HepG2 (cell line): ENCODE results near the gene PSMD5.

Experiments used
- FOXA1 ChIP-seq, 2 experiments: fragments of 450-650 bp in 1 of 2; sonication (generic) in 1 of 2; formaldehyde crosslinking in 1 of 2; IDR thresholded peaks; 2 replicates each; pipeline versions ENCODE4 v1.4.0 to v1.6.1; 2016 to 2020; ENCODE audit warnings: missing genetic modification reagents in 1 of 2
- FOXK1 ChIP-seq: sonication (generic); formaldehyde crosslinking; IDR thresholded peaks from 2 replicates; pipeline ENCODE4 v1.4.0; 2020; ENCODE audit warnings: low read depth, missing genetic modification reagents, borderline replicate concordance
- GABPA ChIP-seq, 2 experiments: IDR thresholded peaks; 2 replicates each; pipeline ENCODE4 v1.6.1; 2011 to 2016; ENCODE audit warnings: low read depth in 2 of 2, low read length in 1 of 2, missing biosample characterization in 1 of 2, missing genetic modification characterization in 1 of 2
- MAFK ChIP-seq, 2 experiments: IDR thresholded peaks in 1 of 2; conservative IDR thresholded peaks in 1 of 2; 2 replicates each; pipeline ENCODE4 v1.6.1; 2011; ENCODE audit warnings: improper control_type of control experiment in 2 of 2, low read length in 2 of 2
- POLR2A ChIP-seq, 2 experiments: IDR thresholded peaks; 2 replicates each; pipeline ENCODE4 v1.6.1; 2011; ENCODE audit warnings: low read depth in 2 of 2, low read length in 2 of 2, mild to moderate bottlenecking in 1 of 2, moderate library complexity in 1 of 2; ENCODE audit not compliant: insufficient read depth in 1 of 2
- ZBTB7A ChIP-seq: sonication (generic); formaldehyde crosslinking; IDR thresholded peaks from 2 replicates; pipeline ENCODE4 v1.8.0; 2022; ENCODE audit warnings: mild to moderate bottlenecking, missing genetic modification reagents
- ZNF12 ChIP-seq: sonication (generic); formaldehyde crosslinking; IDR thresholded peaks from 2 replicates; pipeline ENCODE4 v1.5.0; 2020; ENCODE audit warnings: missing genetic modification reagents
- ZNF563 ChIP-seq: sonication (generic); formaldehyde crosslinking; IDR thresholded peaks from 2 replicates; pipeline ENCODE4 v1.8.0; 2022; ENCODE audit warnings: mild to moderate bottlenecking, moderate library complexity, missing genetic modification reagents
- TF ChIP-seq, protein P1 (sequence below): sonication (generic); formaldehyde crosslinking; IDR thresholded peaks from 2 replicates; pipeline ENCODE4 v1.4.0; 2020; ENCODE audit warnings: missing genetic modification reagents
- TF ChIP-seq, protein P2 (sequence below): sonication (generic); formaldehyde crosslinking; IDR thresholded peaks from 2 replicates; pipeline ENCODE4 v1.4.0; 2020; ENCODE audit warnings: low read depth, mild to moderate bottlenecking, missing genetic modification reagents

DNA sequence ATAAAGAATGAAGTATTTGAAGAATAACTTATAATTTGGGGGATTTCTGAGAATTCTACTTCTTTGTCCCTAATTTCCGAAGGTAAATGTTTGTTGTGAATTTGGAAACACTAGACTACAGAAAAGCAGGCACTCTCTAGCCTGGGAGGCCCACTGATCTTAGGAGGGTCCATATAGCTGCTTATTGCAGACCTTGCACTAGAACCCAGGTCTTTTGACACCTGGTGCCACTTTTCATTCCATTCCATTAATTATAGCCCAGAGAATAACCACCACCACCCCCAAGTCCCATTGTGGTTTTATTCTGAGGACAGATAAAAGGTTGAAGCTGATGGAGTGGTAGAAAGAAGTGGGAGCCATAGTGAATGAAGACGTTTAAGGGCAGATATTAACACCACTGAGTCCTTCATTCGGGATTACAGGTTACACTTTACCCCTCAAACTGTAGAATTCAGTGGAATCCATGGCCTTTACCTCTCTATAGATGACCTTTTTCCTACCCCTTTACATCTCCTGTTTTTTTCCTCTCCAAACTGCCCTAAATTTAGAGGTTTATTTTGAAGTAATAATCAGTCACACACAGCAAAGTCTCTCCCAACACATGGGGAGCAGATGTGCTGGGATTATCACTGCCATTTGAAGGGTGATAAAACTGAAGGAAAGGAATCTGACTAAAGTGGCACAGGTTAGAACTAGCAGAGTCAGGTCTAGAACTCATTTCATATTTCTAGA, 12.0 kb upstream of the PSMD5 start:
- TF ChIP-seq FOXK1 (CRISPR knock-in tag) = no peak
- TF ChIP-seq, protein P1, sequence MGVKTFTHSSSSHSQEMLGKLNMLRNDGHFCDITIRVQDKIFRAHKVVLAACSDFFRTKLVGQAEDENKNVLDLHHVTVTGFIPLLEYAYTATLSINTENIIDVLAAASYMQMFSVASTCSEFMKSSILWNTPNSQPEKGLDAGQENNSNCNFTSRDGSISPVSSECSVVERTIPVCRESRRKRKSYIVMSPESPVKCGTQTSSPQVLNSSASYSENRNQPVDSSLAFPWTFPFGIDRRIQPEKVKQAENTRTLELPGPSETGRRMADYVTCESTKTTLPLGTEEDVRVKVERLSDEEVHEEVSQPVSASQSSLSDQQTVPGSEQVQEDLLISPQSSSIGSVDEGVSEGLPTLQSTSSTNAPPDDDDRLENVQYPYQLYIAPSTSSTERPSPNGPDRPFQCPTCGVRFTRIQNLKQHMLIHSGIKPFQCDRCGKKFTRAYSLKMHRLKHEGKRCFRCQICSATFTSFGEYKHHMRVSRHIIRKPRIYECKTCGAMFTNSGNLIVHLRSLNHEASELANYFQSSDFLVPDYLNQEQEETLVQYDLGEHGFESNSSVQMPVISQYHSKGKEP (CRISPR knock-in tag) = no peak
- TF ChIP-seq MAFK (conservative IDR thresholded peaks at IDR 0.05 in 1 of 2, IDR thresholded peaks at IDR 0.05 in 1 of 2; ENCODE audit: low read length in 2 of 2) = no peak
- no peak for TF ChIP-seq GABPA (IDR thresholded peaks at IDR 0.05; ENCODE audit: low read depth, low read length)
- no peak for TF ChIP-seq GABPA (CRISPR knock-in tag; IDR thresholded peaks at IDR 0.05; ENCODE audit: low read depth)
- TF ChIP-seq, protein P2, sequence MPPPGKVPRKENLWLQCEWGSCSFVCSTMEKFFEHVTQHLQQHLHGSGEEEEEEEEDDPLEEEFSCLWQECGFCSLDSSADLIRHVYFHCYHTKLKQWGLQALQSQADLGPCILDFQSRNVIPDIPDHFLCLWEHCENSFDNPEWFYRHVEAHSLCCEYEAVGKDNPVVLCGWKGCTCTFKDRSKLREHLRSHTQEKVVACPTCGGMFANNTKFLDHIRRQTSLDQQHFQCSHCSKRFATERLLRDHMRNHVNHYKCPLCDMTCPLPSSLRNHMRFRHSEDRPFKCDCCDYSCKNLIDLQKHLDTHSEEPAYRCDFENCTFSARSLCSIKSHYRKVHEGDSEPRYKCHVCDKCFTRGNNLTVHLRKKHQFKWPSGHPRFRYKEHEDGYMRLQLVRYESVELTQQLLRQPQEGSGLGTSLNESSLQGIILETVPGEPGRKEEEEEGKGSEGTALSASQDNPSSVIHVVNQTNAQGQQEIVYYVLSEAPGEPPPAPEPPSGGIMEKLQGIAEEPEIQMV (CRISPR knock-in tag) = no peak
- no peak for TF ChIP-seq POLR2A (IDR thresholded peaks at IDR 0.05; ENCODE audit: insufficient read depth in 1 of 2, low read depth in 2 of 2, low read length in 2 of 2)
- TF ChIP-seq ZBTB7A (CRISPR knock-in tag) = no peak
- TF ChIP-seq FOXA1 (IDR thresholded peaks at IDR 0.05) = no peak
- TF ChIP-seq FOXA1 (CRISPR knock-in tag; IDR thresholded peaks at IDR 0.05) = no peak
- no peak for TF ChIP-seq ZNF12 (CRISPR knock-in tag)
- no peak for TF ChIP-seq ZNF563 (CRISPR knock-in tag)
